Measurements from ENCODE around the gene ERVW-1.

The ERVW-1 gene

GRCh38 chr7:92437956-92438491 is 39.7 kb downstream of the ERVW-1 start:
- H3K4me3 ChIP-seq (ENCODE audit: low read depth, low read length, poor library complexity, severe bottlenecking) = no peak overlapping the region
- no peaks in the 10 kb centered on the region for H4K20me1 ChIP-seq (ENCODE audit: insufficient read depth, low read length)
- no peaks in the 10 kb centered on the region for H3K36me3 ChIP-seq (ENCODE audit: insufficient read depth, low read length)
- H2AFZ ChIP-seq (ENCODE audit: low read length) = no peak overlapping the region
- H3K9me3 ChIP-seq (ENCODE audit: low read length) = 0 out of 2 replicates have a peak, but pooled peaks cover 4% of the 10 kb centered on the region
- H3K27me3 ChIP-seq (ENCODE audit: insufficient read depth, low read length) = no peaks in the 10 kb centered on the region; the same call in 1 of the 2 replicates
- no peak overlapping the region for H3K4me2 ChIP-seq (ENCODE audit: low read length)
- H3K9ac ChIP-seq (ENCODE audit: low read length) = no peak overlapping the region
- TF ChIP-seq EZH2 (IDR thresholded peaks at IDR 0.05; ENCODE audit: borderline replicate concordance, low read length) (no peak), CTCF (IDR thresholded peaks at IDR 0.05; ENCODE audit: low read length) (no peak)
- no peaks in the 10 kb centered on the region for H3K79me2 ChIP-seq (ENCODE audit: insufficient read depth, low read length)
- H3F3A ChIP-seq (ENCODE audit: insufficient read depth, low read length) = no peaks in the 10 kb centered on the region
- no peak overlapping the region for H3K27ac ChIP-seq (ENCODE audit: low read depth, low read length, poor library complexity, severe bottlenecking)
- no peaks in the 10 kb centered on the region for H3K4me1 ChIP-seq (ENCODE audit: insufficient read depth, low read length, severe bottlenecking)
- H3K9me2 ChIP-seq (ENCODE audit: low read depth, low read length) = no peaks in the 10 kb centered on the region

- H3K9me3 ChIP-seq (ENCODE audit: low read length) = no peaks in the 10 kb centered on the region
- no peaks in the 10 kb centered on the region; the same call in 1 of the 2 replicates for H3K27me3 ChIP-seq (ENCODE audit: insufficient read depth, low read length)
- no peak overlapping the region for H2AFZ ChIP-seq (ENCODE audit: low read length)
- no peak overlapping the region for H3K4me3 ChIP-seq (ENCODE audit: low read depth, low read length, poor library complexity, severe bottlenecking)
- no peaks in the 10 kb centered on the region for H3K79me2 ChIP-seq (ENCODE audit: insufficient read depth, low read length)
- no peaks in the 10 kb centered on the region for H3K9me2 ChIP-seq (ENCODE audit: low read depth, low read length)
- H4K20me1 ChIP-seq (ENCODE audit: insufficient read depth, low read length) = no peaks in the 10 kb centered on the region
- H3K9ac ChIP-seq (ENCODE audit: low read length) = no peak overlapping the region
- TF ChIP-seq CTCF (IDR thresholded peaks at IDR 0.05; ENCODE audit: low read length) = no peak
- no peak for TF ChIP-seq EZH2 (IDR thresholded peaks at IDR 0.05; ENCODE audit: borderline replicate concordance, low read length)
- no peaks in the 10 kb centered on the region for H3K4me1 ChIP-seq (ENCODE audit: insufficient read depth, low read length, severe bottlenecking)
- no peaks in the 10 kb centered on the region for H3F3A ChIP-seq (ENCODE audit: insufficient read depth, low read length)
- H3K36me3 ChIP-seq (ENCODE audit: insufficient read depth, low read length) = no peaks in the 10 kb centered on the region
- H3K4me2 ChIP-seq (ENCODE audit: low read length) = no peak overlapping the region
- H3K27ac ChIP-seq (ENCODE audit: low read depth, low read length, poor library complexity, severe bottlenecking) = no peak overlapping the region
Observed at GRCh38 chr7:92436612-92437445, 40.9 kb downstream of the ERVW-1 start.

DNA sequence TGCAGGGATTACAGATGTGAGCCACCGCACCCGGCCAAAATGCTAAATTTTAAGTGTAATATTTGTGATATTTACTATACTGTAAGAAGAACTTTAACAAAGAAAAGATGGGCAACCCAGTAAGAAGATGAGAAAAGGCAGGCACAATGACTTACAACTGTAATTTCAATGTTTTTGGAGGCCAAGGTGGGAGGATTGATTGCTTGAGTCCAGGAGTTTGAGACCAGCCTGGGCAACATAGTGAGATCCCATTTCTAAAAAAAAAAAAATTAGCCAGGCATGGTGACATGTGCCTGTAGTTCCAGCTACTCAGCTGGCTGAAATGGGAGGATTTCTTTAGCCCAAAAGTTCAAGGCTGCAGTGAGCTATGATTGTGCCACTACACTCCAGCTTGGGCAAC is 42.2 kb downstream of the ERVW-1 start:
- no peaks in the 10 kb centered on the region; the same call in 1 of the 2 replicates for H3K36me3 ChIP-seq (ENCODE audit: insufficient read depth, low read length)
- no peaks in the 10 kb centered on the region for H3K9me2 ChIP-seq (ENCODE audit: low read depth, low read length)
- no peak overlapping the region for H3K9ac ChIP-seq (ENCODE audit: low read length)
- H3K4me2 ChIP-seq (ENCODE audit: low read length) = no peak overlapping the region
- no peak overlapping the region for H3K4me3 ChIP-seq (ENCODE audit: low read depth, low read length, poor library complexity, severe bottlenecking)
- H3K27me3 ChIP-seq (ENCODE audit: insufficient read depth, low read length) = no peaks in the 10 kb centered on the region; the same call in 1 of the 2 replicates
- H3F3A ChIP-seq (ENCODE audit: insufficient read depth, low read length) = no peaks in the 10 kb centered on the region
- no peak for TF ChIP-seq CTCF (IDR thresholded peaks at IDR 0.05; ENCODE audit: low read length)
- TF ChIP-seq EZH2 (IDR thresholded peaks at IDR 0.05; ENCODE audit: borderline replicate concordance, low read length) = no peak
- no peak overlapping the region for H3K27ac ChIP-seq (ENCODE audit: low read depth, low read length, poor library complexity, severe bottlenecking)
- H4K20me1 ChIP-seq (ENCODE audit: insufficient read depth, low read length) = no peaks in the 10 kb centered on the region
- H3K79me2 ChIP-seq (ENCODE audit: insufficient read depth, low read length) = no peaks in the 10 kb centered on the region
- H2AFZ ChIP-seq (ENCODE audit: low read length) = no peak overlapping the region
- no peaks in the 10 kb centered on the region for H3K4me1 ChIP-seq (ENCODE audit: insufficient read depth, low read length, severe bottlenecking)
- no peaks in the 10 kb centered on the region for H3K9me3 ChIP-seq (ENCODE audit: low read length)

Measured in OCI-LY1 (cell line).